ENCODE measurements around the gene NTN5.

- TF ChIP-seq, protein P1, sequence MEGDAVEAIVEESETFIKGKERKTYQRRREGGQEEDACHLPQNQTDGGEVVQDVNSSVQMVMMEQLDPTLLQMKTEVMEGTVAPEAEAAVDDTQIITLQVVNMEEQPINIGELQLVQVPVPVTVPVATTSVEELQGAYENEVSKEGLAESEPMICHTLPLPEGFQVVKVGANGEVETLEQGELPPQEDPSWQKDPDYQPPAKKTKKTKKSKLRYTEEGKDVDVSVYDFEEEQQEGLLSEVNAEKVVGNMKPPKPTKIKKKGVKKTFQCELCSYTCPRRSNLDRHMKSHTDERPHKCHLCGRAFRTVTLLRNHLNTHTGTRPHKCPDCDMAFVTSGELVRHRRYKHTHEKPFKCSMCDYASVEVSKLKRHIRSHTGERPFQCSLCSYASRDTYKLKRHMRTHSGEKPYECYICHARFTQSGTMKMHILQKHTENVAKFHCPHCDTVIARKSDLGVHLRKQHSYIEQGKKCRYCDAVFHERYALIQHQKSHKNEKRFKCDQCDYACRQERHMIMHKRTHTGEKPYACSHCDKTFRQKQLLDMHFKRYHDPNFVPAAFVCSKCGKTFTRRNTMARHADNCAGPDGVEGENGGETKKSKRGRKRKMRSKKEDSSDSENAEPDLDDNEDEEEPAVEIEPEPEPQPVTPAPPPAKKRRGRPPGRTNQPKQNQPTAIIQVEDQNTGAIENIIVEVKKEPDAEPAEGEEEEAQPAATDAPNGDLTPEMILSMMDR (conservative IDR thresholded peaks at IDR 0.05; ENCODE audit: low read depth, low read length): no peak
- no peak for TF ChIP-seq EZH2 (IDR thresholded peaks at IDR 0.05; ENCODE audit: borderline replicate concordance, low read depth, low read length, poor library complexity, severe bottlenecking)
Observed at GRCh38 chr19:48634424-48635262, 38.2 kb downstream of the NTN5 start.
